HG03571 (cell line): ENCODE measurements around the gene PDZRN3.

Experiments used
- ATAC-seq: cut with Tn5 transposase; IDR thresholded peaks from one replicate; pipeline ENCODE4 v1.9.1; 2021; ENCODE audit not compliant: unreplicated experiment

Gene PDZRN3

DNA sequence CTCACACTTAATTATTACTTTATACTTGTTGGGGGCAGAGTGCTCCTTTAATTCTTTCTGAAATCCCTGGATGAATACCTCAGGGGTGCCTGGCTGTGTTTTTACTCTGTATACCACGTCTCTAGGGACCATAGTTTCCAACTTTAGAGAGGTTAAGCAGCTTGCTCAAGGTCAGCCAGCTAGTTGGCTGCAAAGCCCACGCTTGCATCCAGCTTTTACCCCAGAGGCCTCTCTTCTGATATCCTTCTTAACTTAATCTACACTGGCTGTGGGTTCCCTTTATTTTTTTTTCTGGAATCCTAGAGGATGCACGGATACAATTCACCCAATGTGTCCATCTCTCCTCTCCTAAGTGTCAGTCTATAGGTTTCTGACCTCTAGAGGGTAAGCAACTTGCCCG, 1.4 kb downstream of the PDZRN3 start:
- ATAC-seq, result no peak

DNA sequence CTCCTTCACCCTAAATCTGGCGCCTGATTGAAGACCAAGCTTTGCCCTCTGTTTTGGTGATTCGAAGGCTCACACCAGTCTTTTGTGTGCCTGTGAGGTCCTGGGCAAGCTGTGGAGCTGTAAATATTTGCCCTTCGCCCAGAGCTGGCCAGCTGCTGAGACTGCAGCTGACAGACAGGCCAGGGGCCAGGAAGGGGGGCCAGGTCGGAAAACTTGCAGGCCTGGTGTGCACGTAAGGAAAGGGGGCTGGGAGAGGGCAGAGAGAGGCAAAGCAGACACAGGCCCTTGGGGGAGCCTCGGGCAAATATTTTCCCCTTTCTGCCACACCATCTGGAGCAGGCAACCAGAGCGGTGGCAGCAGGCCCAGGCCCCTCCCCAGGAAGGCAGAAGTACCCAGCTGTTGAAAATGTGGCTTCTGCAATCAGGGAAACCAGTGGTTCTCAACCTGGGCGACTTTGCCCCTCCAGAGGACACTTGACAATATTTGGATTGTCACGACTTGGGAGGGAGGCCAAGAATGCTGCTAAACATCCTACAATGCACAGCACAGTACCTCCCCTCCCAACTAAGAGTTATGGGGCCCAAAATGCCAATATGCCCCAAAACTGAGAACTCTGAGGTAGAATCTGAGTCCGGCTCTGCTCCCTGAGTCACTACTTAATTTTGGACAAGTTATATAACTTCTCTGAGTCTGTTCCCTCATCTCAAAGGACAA, 2.5 kb downstream of the PDZRN3 start:
- no peak for ATAC-seq

DNA sequence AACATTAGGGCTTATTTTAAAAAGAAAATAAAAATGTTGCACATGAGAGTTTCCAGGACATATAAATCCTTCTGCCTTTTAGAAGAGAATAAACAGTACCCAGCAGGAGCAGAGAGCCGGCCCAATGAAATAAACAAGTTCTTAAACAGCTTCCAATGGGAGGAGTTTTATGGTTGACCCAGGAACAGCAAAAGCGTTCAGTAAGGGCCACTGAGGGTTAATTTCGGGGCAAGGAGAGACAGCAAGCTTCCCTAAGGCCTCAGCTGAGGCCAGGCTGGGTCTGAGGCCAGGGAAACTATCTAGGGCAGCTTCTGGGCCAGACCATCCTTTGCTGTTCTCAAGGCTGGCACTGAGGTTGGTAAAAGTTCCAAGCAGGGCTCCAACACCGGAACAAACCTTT, 3.4 kb downstream of the PDZRN3 start:
- no peak for ATAC-seq

GRCh38 chr3:73618461-73618860, 6.3 kb downstream of the PDZRN3 start:
- no peak for ATAC-seq

DNA sequence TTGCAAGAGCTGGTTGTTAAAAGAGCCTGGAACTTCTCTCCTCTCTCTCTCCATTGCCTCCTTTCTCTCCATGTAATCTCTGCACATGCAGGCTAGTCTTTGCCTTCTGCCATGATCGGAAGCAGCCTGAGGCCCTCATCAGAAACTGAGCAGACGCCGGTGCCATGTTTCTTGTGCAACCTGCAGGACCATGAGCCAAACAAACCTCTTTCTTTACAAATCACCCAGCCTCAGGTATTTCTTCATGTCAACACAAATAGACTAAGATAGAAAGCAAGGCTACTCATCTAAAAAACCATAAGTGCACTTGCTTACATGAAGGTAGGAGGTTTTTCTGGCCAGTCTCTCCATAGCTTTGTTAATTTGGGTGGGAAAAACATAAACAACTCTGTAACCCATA, 8.7 kb downstream of the PDZRN3 start:
- no peak for ATAC-seq

DNA sequence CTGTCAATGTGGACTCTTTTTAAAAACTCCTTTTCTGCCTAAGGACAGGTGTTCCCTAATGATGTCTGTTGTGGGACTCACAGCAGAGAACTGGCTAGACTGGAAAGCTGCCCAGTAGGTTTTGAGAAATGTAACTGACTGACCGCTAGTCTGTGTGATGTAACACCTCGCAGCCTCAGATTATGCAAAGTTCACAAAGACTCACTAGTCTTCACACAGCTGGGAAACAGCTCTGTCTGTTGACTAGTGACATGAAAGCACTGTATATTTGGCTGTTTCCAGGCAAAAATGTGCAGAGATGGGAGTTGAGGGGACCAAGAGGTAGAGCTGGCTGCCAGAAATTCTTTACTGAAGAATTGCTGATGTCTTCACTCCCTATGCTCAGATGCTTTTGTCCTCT, 10.3 kb downstream of the PDZRN3 start:
- ATAC-seq, result no peak

- ATAC-seq, result no peak
These were observed 13.6 kb downstream of the PDZRN3 start for GRCh38 chr3:73611176-73611575.

DNA sequence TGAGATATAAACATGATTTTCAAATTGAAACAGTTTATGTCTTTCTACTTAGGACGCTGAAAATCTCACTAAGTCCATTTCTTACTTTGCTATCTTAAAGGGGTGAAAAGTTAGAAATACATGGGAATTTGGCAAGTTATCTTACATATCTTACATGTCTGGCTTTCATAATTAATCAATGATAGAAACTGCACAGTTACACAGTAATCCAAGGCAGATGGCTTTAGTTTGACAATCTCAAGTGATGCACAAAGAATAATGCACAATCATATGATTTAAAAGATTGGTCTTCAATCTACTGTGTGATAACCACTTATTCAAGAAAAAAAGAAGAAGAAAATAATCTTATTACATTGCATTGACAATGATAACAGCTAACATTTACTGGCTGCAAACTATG, 14.2 kb downstream of the PDZRN3 start:
- no peak for ATAC-seq

GRCh38 chr3:73609655-73610054, 15.1 kb downstream of the PDZRN3 start:
- no peak for ATAC-seq

DNA sequence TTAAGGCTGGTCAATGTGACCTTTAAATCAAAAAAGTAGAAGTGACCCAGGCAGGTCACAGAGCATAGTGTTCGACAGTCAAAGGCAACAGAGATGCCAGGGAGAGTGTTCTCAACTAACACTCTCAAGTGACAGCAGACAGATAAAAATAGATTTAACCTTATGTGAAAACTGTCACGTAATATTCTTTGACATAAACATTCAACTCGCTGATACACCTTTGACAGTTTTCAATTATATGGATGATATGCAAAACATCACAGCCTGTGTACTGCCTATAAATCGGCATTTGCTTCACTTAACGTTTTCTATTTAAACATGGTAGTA, 15.5 kb downstream of the PDZRN3 start:
- ATAC-seq, result no peak

DNA sequence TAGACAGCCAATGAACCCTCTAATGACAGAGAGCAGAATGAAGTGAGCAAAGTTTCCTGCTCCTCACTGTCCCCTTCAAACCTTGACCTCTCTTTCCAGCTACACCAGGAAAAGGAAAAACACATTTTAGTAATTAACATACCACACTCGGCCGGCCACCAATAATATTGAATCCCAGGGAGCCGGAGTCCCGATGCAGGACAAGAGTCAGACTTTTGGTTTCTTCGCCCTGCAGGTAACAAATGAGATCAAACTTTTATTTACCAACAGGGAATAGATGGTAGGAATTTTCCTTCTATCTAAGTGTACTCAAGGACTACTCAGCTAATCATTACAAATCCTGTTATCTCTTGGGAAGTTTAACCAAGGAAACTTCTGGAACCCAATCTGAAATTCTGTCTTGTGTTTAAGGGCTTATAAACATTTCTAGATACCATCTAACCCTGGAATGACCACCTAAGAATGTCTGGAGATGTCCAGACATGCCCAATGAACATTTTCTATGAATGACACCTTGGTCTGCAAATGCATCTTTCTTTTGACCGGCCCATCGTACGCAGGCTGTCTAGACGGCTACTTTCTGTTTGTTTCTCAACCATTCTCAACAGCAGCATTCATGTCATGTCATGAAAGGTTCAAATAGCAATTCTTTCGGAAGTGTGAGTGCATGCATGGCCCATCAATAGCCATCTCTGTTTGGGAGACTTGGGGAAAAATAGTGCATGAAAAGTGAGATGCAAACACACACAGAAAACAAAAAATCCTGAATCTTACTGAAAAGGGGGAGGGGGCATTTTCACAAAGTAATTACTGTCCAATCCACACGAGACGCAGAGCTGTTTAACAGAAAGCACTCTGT, 16.1 kb downstream of the PDZRN3 start:
- no peak for ATAC-seq

DNA sequence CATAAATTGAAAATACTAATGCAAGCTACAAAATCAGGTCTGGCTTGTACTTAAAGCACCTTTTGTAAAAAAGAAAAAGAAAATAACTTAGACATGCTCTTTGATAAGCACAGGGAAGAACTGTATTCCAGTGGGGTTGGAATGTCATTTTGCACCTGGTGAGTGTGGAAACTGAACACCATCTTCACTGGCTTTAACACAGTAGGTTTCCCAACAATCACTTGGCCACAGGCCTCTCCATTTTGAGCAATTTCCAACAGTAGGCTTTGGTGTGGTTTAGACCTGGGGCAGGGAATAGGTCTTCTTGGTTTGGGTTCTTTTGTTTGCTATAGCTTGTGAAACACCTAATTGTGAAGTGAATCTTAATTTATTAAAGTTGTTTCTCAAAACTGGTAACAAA, 18.9 kb downstream of the PDZRN3 start:
- no peak for ATAC-seq

DNA sequence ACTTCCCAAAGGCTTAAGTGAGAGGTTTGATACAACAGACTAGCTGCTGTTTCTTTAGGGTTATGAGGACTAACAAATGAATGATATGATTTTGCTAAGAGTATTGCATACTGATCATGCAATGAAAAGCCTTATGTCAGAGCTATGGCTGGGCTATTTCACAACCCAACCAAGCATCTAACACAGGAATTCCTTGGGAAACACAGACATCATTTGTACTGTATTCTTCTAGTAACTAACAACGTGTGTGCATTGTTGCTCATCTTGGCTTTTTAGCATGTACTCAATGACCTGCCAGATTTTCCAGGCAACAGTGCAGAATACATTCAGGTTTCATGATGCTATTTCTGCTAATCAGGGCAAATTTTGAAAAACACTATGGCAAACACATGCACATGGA, 19.3 kb downstream of the PDZRN3 start:
- ATAC-seq, result no peak

GRCh38 chr3:73604451-73604850, 20.3 kb downstream of the PDZRN3 start:
- ATAC-seq, result no peak

DNA sequence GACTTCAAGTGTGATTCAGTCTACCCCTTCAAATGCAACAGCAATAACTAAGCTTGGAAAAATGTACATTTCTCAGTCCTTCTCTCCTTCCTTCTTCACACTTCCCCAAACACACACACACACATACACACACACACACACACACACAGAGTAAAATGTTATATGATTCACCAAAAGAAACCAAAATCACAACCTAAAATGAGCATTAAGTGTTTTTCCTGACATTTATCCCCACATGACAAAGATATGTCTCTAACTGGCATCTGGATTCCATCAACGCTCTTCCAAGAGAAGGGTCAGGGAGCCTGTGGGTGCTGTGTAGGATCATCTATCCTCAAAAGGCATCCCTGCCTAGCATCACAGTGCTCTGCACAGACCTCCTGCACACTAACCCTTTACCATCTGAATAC, 21.0 kb downstream of the PDZRN3 start:
- ATAC-seq, result no peak

GRCh38 chr3:73602170-73602569, 22.6 kb downstream of the PDZRN3 start:
- no peak for ATAC-seq

- no peak for ATAC-seq
These were observed 23.3 kb downstream of the PDZRN3 start for GRCh38 chr3:73601481-73601880.

- no peak for ATAC-seq
These were observed 23.7 kb downstream of the PDZRN3 start for GRCh38 chr3:73601011-73601410.

DNA sequence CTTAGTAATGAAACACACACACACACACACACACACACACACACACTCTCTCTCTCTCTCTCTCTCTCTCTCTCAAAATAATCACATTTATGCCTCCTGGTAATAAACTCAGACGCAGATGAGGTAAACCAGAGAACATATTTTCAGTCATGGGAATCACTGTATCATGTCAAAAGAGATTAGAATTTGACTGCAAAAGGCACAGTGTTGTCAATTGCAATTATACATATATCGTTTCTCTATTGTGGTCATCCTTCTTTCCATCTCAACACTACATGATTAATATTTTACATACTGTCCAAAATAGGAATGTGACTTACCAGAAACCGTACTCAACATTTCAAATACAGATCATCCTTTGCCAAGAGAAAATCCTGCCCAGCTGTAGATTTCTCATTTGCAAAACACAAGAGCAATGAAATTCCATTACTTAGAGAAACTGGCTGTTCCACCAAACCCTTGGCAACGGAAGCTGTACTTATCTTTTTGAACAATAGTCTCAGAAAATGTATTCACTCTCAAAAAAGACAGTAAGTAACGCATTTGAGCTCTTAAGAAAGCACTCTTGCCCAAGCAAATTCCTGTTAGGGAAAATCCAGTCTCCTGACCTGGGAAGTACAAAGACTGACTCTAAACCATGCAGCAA, 24.3 kb downstream of the PDZRN3 start:
- no peak for ATAC-seq

DNA sequence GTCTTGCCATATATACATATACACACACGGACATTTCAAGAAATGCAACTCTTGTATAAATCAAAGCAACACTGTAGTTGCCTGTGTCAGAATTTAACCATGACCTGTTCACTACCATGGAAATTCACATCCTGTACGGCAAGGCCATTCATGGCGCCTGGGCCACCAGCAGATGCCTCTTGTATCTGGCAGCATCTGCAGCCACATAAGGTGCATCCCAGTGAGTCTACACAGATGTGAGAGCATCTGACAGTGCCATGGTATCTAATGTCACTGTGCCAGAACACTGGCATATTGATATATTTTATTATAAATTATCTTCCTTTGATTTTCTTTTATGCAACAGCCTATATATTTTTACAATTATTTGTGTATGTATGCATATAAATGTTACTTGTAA, 25.1 kb downstream of the PDZRN3 start:
- no peak for ATAC-seq

- ATAC-seq, result no peak
These were observed 27.3 kb downstream of the PDZRN3 start for GRCh38 chr3:73597476-73597875.
